ENCODE measurements around the gene NAA80. TPM values are rescaled to one million over a fixed set of nuclear protein-coding genes. Genes with fewer than 3 reads are reported as not detected.

Gene NAA80
- polyA plus RNA-seq, 1 of the 3 experiments (the other 2 are of a cell fraction): 10.5 TPM

DNA sequence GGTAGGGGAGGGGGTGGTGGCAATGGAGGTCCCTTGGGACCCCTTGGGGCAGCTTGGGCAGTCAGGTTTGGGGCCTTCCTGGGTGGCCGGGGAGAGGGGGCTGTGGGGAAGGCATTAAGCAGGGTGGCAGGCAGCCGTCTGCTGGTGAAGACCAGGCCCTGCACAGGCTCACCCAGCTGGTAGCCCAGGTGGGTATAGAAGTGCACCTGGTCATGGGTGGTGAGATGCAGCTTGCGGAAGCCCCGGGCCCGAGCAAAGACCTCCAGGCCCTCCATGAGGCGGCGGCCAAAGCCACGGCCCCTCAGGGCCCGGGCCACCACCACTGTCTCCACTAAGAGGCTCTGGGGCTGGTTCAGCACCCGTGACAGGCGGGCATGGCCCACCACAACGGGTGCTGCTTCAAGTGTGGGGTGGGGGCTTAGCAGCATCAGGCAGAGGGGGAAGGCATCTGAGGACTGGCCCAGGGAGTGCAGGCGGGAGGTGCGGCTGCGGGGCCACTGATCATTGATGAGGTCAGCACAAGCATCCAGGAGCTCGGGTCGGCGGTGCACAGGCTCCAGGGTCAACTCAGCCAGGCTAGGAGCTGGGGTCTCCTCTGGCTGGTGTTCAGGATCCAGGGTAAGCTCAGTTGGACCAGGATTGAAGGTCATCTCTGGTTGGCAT is 2.4 kb downstream of the NAA80 start (continued):
- TF ChIP-seq FOXJ3 (CRISPR knock-in tag; IDR thresholded peaks at IDR 0.05): no peak
- TF ChIP-seq, protein P1, sequence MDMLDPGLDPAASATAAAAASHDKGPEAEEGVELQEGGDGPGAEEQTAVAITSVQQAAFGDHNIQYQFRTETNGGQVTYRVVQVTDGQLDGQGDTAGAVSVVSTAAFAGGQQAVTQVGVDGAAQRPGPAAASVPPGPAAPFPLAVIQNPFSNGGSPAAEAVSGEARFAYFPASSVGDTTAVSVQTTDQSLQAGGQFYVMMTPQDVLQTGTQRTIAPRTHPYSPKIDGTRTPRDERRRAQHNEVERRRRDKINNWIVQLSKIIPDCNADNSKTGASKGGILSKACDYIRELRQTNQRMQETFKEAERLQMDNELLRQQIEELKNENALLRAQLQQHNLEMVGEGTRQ (IDR thresholded peaks at IDR 0.05; ENCODE audit: borderline replicate concordance, low read depth, low read length): no peak
- no peak for TF ChIP-seq JUND (IDR thresholded peaks at IDR 0.05)
- TF ChIP-seq GATA2 (CRISPR knock-in tag; IDR thresholded peaks at IDR 0.05): no peak
- no peak for TF ChIP-seq POLR2AphosphoS5 (IDR thresholded peaks at IDR 0.05; ENCODE audit: low read depth, low read length)
- no peak for TF ChIP-seq FOXM1 (IDR thresholded peaks at IDR 0.05; ENCODE audit: low read depth)
- no peak for TF ChIP-seq CHD2 (IDR thresholded peaks at IDR 0.05; ENCODE audit: low read length, partially characterized antibody)
- TF ChIP-seq, protein P2, sequence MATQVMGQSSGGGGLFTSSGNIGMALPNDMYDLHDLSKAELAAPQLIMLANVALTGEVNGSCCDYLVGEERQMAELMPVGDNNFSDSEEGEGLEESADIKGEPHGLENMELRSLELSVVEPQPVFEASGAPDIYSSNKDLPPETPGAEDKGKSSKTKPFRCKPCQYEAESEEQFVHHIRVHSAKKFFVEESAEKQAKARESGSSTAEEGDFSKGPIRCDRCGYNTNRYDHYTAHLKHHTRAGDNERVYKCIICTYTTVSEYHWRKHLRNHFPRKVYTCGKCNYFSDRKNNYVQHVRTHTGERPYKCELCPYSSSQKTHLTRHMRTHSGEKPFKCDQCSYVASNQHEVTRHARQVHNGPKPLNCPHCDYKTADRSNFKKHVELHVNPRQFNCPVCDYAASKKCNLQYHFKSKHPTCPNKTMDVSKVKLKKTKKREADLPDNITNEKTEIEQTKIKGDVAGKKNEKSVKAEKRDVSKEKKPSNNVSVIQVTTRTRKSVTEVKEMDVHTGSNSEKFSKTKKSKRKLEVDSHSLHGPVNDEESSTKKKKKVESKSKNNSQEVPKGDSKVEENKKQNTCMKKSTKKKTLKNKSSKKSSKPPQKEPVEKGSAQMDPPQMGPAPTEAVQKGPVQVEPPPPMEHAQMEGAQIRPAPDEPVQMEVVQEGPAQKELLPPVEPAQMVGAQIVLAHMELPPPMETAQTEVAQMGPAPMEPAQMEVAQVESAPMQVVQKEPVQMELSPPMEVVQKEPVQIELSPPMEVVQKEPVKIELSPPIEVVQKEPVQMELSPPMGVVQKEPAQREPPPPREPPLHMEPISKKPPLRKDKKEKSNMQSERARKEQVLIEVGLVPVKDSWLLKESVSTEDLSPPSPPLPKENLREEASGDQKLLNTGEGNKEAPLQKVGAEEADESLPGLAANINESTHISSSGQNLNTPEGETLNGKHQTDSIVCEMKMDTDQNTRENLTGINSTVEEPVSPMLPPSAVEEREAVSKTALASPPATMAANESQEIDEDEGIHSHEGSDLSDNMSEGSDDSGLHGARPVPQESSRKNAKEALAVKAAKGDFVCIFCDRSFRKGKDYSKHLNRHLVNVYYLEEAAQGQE (IDR thresholded peaks at IDR 0.05; ENCODE audit: low read depth, low read length): no peak

DNA sequence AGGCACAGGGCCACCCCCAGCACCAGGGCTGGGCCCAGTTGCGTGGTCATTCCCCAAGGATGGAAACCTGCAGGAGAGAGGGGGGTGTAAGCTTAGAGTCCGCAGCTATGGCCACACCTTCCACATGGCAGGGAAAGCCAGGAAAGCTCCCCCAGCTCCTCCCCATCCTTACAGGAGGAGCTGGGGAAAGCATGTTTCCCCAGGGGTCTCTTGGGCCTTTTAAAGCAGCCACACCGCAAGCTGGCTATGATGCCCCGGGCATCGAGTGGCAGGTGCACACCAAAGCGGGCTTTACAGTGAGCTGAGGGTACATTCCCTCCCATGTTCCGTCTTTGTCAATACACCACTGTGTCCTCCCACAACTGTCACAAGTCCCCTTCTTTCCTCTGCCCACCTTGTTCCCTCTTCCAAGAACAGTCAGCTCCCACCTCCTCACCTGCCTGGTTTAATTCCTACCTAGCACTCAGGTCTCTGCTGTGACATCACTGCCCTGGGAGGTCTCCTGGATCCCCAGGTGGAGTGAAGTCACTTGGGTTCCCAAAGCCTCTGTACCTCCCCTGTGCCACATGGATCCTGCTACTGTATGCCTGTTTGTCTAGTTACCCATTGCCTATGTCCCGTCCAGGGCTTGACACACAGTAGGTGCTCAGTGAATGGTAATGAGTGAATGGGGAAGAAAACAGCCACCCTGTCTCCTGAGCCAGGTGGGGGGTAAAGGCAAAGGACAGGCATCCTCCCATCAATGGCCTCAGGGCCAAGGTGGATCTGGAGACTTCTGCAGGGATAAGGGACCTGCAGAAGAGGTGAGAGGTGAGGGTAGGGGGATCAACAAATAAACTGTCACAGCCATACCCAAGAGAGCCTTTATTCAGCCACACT is 3.4 kb downstream of the NAA80 start:
- Histone ChIP-seq H3K4me2 (no peak overlapping the region), H3K9ac (no peak overlapping the region), H3K27ac (ENCODE audit: low read depth in 2 of 2, low read length in 1 of 2) (no peak overlapping the region), H4K20me1 (ENCODE audit: insufficient read depth) (no peaks in the 10 kb centered on the region), H3K9me2 (no peaks in the 10 kb centered on the region), H2AFZ (ENCODE audit: low read depth) (no peak overlapping the region), H3K9me3 (no peaks in the 10 kb centered on the region), H3K79me2 (ENCODE audit: insufficient read depth) (peaks cover 21% of the 10 kb centered on the region), H3K36me3 (replicated peaks in 1 of 2; ENCODE audit: control insufficient read depth in 1 of 2, insufficient read depth in 2 of 2, low read length in 1 of 2) (peaks cover 0 to 6% of the 10 kb centered on the region in 2 experiments), H3K4me3 (ENCODE audit: low read depth in 2 of 2, low read length in 1 of 2) (no peak overlapping the region), H3K4me1 (ENCODE audit: control insufficient read depth in 1 of 2, insufficient read depth in 2 of 2, low read depth in 1 of 2, low read length in 1 of 2) (peaks cover 13 to 36% of the 10 kb centered on the region in 2 experiments; a peak in 3 of 4 replicates), H3K27me3 (ENCODE audit: insufficient read depth) (no peaks in the 10 kb centered on the region), H3F3A (replicated peaks; ENCODE audit: insufficient read depth) (no peaks in the 10 kb centered on the region)
- ChIA-PET POLR2A (no interaction called here), CTCF (interaction anchor here (0.7 to 1.5 kb wide), 6 partner anchors 21 to 318 kb away, joined by 3 to 5 read pairs (median 4); no protein-coding TSS in a partner anchor)
- TF ChIP-seq SMC3 (IDR thresholded peaks at IDR 0.05; ENCODE audit: low read depth, low read length) (no peak), YY1 (IDR thresholded peaks at IDR 0.05; ENCODE audit: low read depth) (no peak), ELF1 (IDR thresholded peaks at IDR 0.05) (no peak), RFX5 (IDR thresholded peaks at IDR 0.05; ENCODE audit: low read length) (no peak), CHD2 (IDR thresholded peaks at IDR 0.05; ENCODE audit: low read length, partially characterized antibody) (no peak), MEF2A (IDR thresholded peaks at IDR 0.05; ENCODE audit: borderline replicate concordance, low read depth) (no peak)
- TF ChIP-seq, protein P3, sequence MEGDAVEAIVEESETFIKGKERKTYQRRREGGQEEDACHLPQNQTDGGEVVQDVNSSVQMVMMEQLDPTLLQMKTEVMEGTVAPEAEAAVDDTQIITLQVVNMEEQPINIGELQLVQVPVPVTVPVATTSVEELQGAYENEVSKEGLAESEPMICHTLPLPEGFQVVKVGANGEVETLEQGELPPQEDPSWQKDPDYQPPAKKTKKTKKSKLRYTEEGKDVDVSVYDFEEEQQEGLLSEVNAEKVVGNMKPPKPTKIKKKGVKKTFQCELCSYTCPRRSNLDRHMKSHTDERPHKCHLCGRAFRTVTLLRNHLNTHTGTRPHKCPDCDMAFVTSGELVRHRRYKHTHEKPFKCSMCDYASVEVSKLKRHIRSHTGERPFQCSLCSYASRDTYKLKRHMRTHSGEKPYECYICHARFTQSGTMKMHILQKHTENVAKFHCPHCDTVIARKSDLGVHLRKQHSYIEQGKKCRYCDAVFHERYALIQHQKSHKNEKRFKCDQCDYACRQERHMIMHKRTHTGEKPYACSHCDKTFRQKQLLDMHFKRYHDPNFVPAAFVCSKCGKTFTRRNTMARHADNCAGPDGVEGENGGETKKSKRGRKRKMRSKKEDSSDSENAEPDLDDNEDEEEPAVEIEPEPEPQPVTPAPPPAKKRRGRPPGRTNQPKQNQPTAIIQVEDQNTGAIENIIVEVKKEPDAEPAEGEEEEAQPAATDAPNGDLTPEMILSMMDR (IDR thresholded peaks at IDR 0.05): no peak
- TF ChIP-seq, protein P4, sequence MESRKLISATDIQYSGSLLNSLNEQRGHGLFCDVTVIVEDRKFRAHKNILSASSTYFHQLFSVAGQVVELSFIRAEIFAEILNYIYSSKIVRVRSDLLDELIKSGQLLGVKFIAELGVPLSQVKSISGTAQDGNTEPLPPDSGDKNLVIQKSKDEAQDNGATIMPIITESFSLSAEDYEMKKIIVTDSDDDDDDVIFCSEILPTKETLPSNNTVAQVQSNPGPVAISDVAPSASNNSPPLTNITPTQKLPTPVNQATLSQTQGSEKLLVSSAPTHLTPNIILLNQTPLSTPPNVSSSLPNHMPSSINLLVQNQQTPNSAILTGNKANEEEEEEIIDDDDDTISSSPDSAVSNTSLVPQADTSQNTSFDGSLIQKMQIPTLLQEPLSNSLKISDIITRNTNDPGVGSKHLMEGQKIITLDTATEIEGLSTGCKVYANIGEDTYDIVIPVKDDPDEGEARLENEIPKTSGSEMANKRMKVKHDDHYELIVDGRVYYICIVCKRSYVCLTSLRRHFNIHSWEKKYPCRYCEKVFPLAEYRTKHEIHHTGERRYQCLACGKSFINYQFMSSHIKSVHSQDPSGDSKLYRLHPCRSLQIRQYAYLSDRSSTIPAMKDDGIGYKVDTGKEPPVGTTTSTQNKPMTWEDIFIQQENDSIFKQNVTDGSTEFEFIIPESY (IDR thresholded peaks at IDR 0.05; ENCODE audit: borderline replicate concordance, low read depth): no peak
- TF ChIP-seq, protein P5, sequence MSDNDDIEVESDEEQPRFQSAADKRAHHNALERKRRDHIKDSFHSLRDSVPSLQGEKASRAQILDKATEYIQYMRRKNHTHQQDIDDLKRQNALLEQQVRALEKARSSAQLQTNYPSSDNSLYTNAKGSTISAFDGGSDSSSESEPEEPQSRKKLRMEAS (IDR thresholded peaks at IDR 0.05; ENCODE audit: low read depth): no peak
- no peak for DNase-seq
- 80% methylated on average over 5 of the region's 8 CpGs for WGBS (ENCODE audit: low lambda C conversion rate)

Data from SK-N-SH (cell line).